SK-N-SH (cell line): ENCODE results near the gene TTLL7. TPM values are rescaled to one million over a fixed set of nuclear protein-coding genes. Genes with fewer than 3 reads are reported as not detected.

Experiments used
- CTCF ChIA-PET: fragments of 300-600, 350-600 bp; formaldehyde crosslinking; extraction: SDS; loops from one replicate; lab custom pipeline; 2021; lab: Yijun Ruan, JAX
- POLR2A ChIA-PET: fragments of 350-600 bp; sonication (Branson Sonifier 250); formaldehyde crosslinking; extraction: SDS; loops from one replicate; lab custom pipeline; 2020; ENCODE audit warnings: antibody characterized with exemption, inconsistent platforms; lab: Yijun Ruan, JAX
- DNase-seq: peaks from one replicate; pipeline ENCODE4 v3.0.0; 2012
- H2AFZ ChIP-seq: fragments of 200-600 bp; sonication (generic); 2 replicates; pipeline ENCODE4 v1.8.1; 2016; ENCODE audit warnings: antibody characterized with exemption, mild to moderate bottlenecking, low read depth
- H3F3A ChIP-seq: fragments of 200-600 bp; sonication (generic); replicated peaks from 2 replicates; pipeline ENCODE3; 2016; ENCODE audit warnings: antibody characterized with exemption, mild to moderate bottlenecking; ENCODE audit not compliant: insufficient read depth
- H3K27ac ChIP-seq, 2 experiments: fragments of 200-500 bp in 1 of 2; fragments of 200-600 bp in 1 of 2; sonication (Bioruptor generic) in 1 of 2; sonication (generic), shearing (Covaris generic) in 1 of 2; 2 replicates each; pipeline versions ENCODE4 v1.5.1 to v1.6.1; 2014 to 2016; ENCODE audit warnings: low read depth in 2 of 2, inconsistent platforms in 1 of 2, low read length in 1 of 2, mild to moderate bottlenecking in 1 of 2, mixed read lengths in 1 of 2
- H3K27me3 ChIP-seq: fragments of 200-600 bp; sonication (generic), shearing (Covaris generic); 2 replicates; pipeline ENCODE4 v1.6.1; 2016; ENCODE audit warnings: mixed run types; ENCODE audit not compliant: insufficient read depth
- H3K36me3 ChIP-seq, 2 experiments: fragments of 200-500 bp in 1 of 2; fragments of 200-600 bp in 1 of 2; sonication (Bioruptor generic) in 1 of 2; sonication (generic) in 1 of 2; replicated peaks in 1 of 2; 2 replicates each; pipeline versions ENCODE3 to v1.5.1; 2014 to 2016; ENCODE audit warnings: low read length in 1 of 2, mild to moderate bottlenecking in 1 of 2; ENCODE audit not compliant: insufficient read depth in 2 of 2, control insufficient read depth in 1 of 2
- H3K4me1 ChIP-seq, 2 experiments: fragments of 200-500 bp in 1 of 2; fragments of 200-600 bp in 1 of 2; sonication (Bioruptor generic) in 1 of 2; sonication (generic), shearing (Covaris generic) in 1 of 2; 2 replicates each; pipeline versions ENCODE4 v1.5.1 to v1.6.1; 2014 to 2016; ENCODE audit warnings: low read depth in 1 of 2, low read length in 1 of 2, mixed run types in 1 of 2; ENCODE audit not compliant: insufficient read depth in 2 of 2, control insufficient read depth in 1 of 2
- H3K4me2 ChIP-seq: fragments of 200-600 bp; sonication (generic), shearing (Covaris generic); 2 replicates; pipeline ENCODE4 v1.6.1; 2017; ENCODE audit warnings: mixed run types
- H3K4me3 ChIP-seq, 2 experiments: fragments of 200-500 bp in 1 of 2; fragments of 200-600 bp in 1 of 2; sonication (Bioruptor generic) in 1 of 2; sonication (generic), shearing (Covaris generic) in 1 of 2; 2 replicates each; pipeline versions ENCODE4 v1.5.1 to v1.8.1; 2014 to 2016; ENCODE audit warnings: low read depth in 2 of 2, inconsistent platforms in 1 of 2, low read length in 1 of 2, mild to moderate bottlenecking in 1 of 2, mixed read lengths in 1 of 2, moderate library complexity in 1 of 2
- H3K79me2 ChIP-seq: fragments of 200-600 bp; sonication (generic); 2 replicates; pipeline ENCODE4 v1.8.1; 2017; ENCODE audit warnings: mild to moderate bottlenecking; ENCODE audit not compliant: insufficient read depth
- H3K9ac ChIP-seq: fragments of 200-600 bp; sonication (generic); 2 replicates; pipeline ENCODE4 v1.6.1; 2017; ENCODE audit warnings: mixed run types
- H3K9me2 ChIP-seq: fragments of 200-600 bp; sonication (generic); 2 replicates; pipeline ENCODE4 v1.6.1; 2017; ENCODE audit warnings: mixed run types
- H3K9me3 ChIP-seq: fragments of 200-600 bp; sonication (generic); 2 replicates; pipeline ENCODE4 v1.6.1; 2017; ENCODE audit warnings: mixed run types, mild to moderate bottlenecking, moderate library complexity
- H4K20me1 ChIP-seq: fragments of 200-600 bp; sonication (generic); 2 replicates; pipeline ENCODE4 v1.6.1; 2017; ENCODE audit warnings: mild to moderate bottlenecking, mixed run types; ENCODE audit not compliant: insufficient read depth
- EZH2phosphoT487 ChIP-seq: fragments of 200-600 bp; sonication (generic); IDR thresholded peaks from 2 replicates; pipeline ENCODE4 v1.6.1; 2017; ENCODE audit warnings: low read depth, mixed run types, mild to moderate bottlenecking, antibody characterized with exemption, moderate library complexity, borderline replicate concordance
- IRF3 ChIP-seq: fragments of 150-350 bp; IDR thresholded peaks from 2 replicates; pipeline ENCODE4 v1.6.1; 2016; ENCODE audit warnings: mild to moderate bottlenecking, low read depth, low read length
- MAX ChIP-seq: IDR thresholded peaks from 2 replicates; pipeline ENCODE4 v1.4.0; 2012; ENCODE audit warnings: low read depth
- RAD21 ChIP-seq: IDR thresholded peaks from 2 replicates; pipeline ENCODE4 v1.6.1; 2012; ENCODE audit warnings: mild to moderate bottlenecking, low read length
- RCOR1 ChIP-seq: fragments of 150-350 bp; IDR thresholded peaks from 2 replicates; pipeline ENCODE4 v1.6.1; 2017; ENCODE audit warnings: antibody characterized with exemption, low read length
- REST ChIP-seq: IDR thresholded peaks from 2 replicates; pipeline ENCODE4 v1.6.1; 2012; ENCODE audit warnings: mild to moderate bottlenecking, low read depth, low read length, moderate library complexity
- RFX5 ChIP-seq: IDR thresholded peaks from 2 replicates; pipeline ENCODE4 v1.6.1; 2012; ENCODE audit warnings: mild to moderate bottlenecking, improper control_type of control experiment, low read length
- RXRA ChIP-seq: IDR thresholded peaks from 2 replicates; pipeline ENCODE4 v1.4.0; 2012; ENCODE audit warnings: low read depth, mild to moderate bottlenecking, borderline replicate concordance
- SIN3A ChIP-seq: IDR thresholded peaks from 2 replicates; pipeline ENCODE4 v1.6.1; 2012; ENCODE audit warnings: low read depth, mild to moderate bottlenecking, low read length, moderate library complexity, borderline replicate concordance
- USF1 ChIP-seq: IDR thresholded peaks from 2 replicates; pipeline ENCODE4 v1.4.0; 2012; ENCODE audit warnings: low read depth, borderline replicate concordance
- polyA plus RNA-seq, 3 experiments: library from polyadenylated mRNA; depleted of rRNA; stranded (reverse); fragments of >200 nt; gene quantifications; 2 replicates each; pipeline ENCODE4 v1.2.3, GENCODE V29; 2012

Gene TTLL7
- polyA plus RNA-seq, 1 of the 3 experiments (the other 2 are of a cell fraction) = 7.3 TPM

- no peaks in the 10 kb centered on the region for H3K9me3 ChIP-seq
- no peak overlapping the region for H2AFZ ChIP-seq
- H3K4me3 ChIP-seq = no peak overlapping the region
- ChIA-PET POLR2A (no interaction called here), CTCF (interaction anchor here (1.0 kb wide), 1 partner anchor 97 kb away, joined by 3 read pairs; no protein-coding TSS in a partner anchor)
- DNase-seq = no peak
- no peaks in the 10 kb centered on the region for H4K20me1 ChIP-seq
- peaks cover 4 to 9% of the 10 kb centered on the region in 2 experiments; a peak in 2 of 4 replicates for H3K4me1 ChIP-seq
- H3F3A ChIP-seq = peaks cover 17% of the 10 kb centered on the region
- H3K27ac ChIP-seq = no peak overlapping the region
- no peaks in the 10 kb centered on the region for H3K36me3 ChIP-seq
- no peaks in the 10 kb centered on the region for H3K27me3 ChIP-seq
- H3K79me2 ChIP-seq = no peaks in the 10 kb centered on the region
- no peaks in the 10 kb centered on the region for H3K9me2 ChIP-seq
- H3K9ac ChIP-seq = no peak overlapping the region
- H3K4me2 ChIP-seq = no peak overlapping the region
- TF ChIP-seq EZH2phosphoT487 (no peak), IRF3 (no peak), RAD21 (no peak), MAX (no peak), RXRA (no peak), REST (no peak), RCOR1 (no peak), USF1 (no peak), RFX5 (no peak), SIN3A (no peak)
Observed at GRCh38 chr1:83964153-83964552, 34.8 kb downstream of the TTLL7 start.
